ENCODE measurements around the gene DNAAF8.

Gene DNAAF8

GRCh38 chr16:4790871-4791270, 56.5 kb downstream of the DNAAF8 start:
- TF ChIP-seq TAF1 (IDR thresholded peaks at IDR 0.05; ENCODE audit: borderline replicate concordance, insufficient read depth, low read length) (no peak), REST (IDR thresholded peaks at IDR 0.05; ENCODE audit: insufficient read depth in 1 of 2, low read depth in 2 of 2, low read length in 2 of 2) (no peak), POLR2AphosphoS5 (IDR thresholded peaks at IDR 0.05; ENCODE audit: low read depth, low read length) (no peak), SIN3A (IDR thresholded peaks at IDR 0.05; ENCODE audit: borderline replicate concordance, insufficient read depth, low read length) (no peak), FOXP2 (optimal IDR thresholded peaks at IDR 0.05; ENCODE audit: borderline replicate concordance, extremely low read depth, extremely low read length, insufficient read depth) (no peak)

- TF ChIP-seq FOXP2 (optimal IDR thresholded peaks at IDR 0.05; ENCODE audit: borderline replicate concordance, extremely low read depth, extremely low read length, insufficient read depth) (no peak), POLR2AphosphoS5 (IDR thresholded peaks at IDR 0.05; ENCODE audit: low read depth, low read length) (no peak)
These were observed 58.7 kb downstream of the DNAAF8 start for GRCh38 chr16:4792951-4793513.

- TF ChIP-seq TAF1 (IDR thresholded peaks at IDR 0.05; ENCODE audit: borderline replicate concordance, insufficient read depth, low read length) (no peak), FOXP2 (optimal IDR thresholded peaks at IDR 0.05; ENCODE audit: borderline replicate concordance, extremely low read depth, extremely low read length, insufficient read depth) (no peak), REST (IDR thresholded peaks at IDR 0.05; ENCODE audit: insufficient read depth in 1 of 2, low read depth in 2 of 2, low read length in 2 of 2) (no peak), POLR2AphosphoS5 (IDR thresholded peaks at IDR 0.05; ENCODE audit: low read depth, low read length) (no peak), SIN3A (IDR thresholded peaks at IDR 0.05; ENCODE audit: borderline replicate concordance, insufficient read depth, low read length) (no peak)
These were observed 61.0 kb downstream of the DNAAF8 start, which contains the start of gene SMIM22 for GRCh38 chr16:4795181-4795827. SMIM22 (plus strand) TSS chr16:4795369; CDS start chr16:4795735, 366 bp downstream.

- TF ChIP-seq POLR2AphosphoS5 (IDR thresholded peaks at IDR 0.05; ENCODE audit: low read depth, low read length) (no peak), SIN3A (IDR thresholded peaks at IDR 0.05; ENCODE audit: borderline replicate concordance, insufficient read depth, low read length) (no peak), TAF1 (IDR thresholded peaks at IDR 0.05; ENCODE audit: borderline replicate concordance, insufficient read depth, low read length) (no peak), REST (IDR thresholded peaks at IDR 0.05; ENCODE audit: insufficient read depth in 1 of 2, low read depth in 2 of 2, low read length in 2 of 2) (no peak), FOXP2 (optimal IDR thresholded peaks at IDR 0.05; ENCODE audit: borderline replicate concordance, extremely low read depth, extremely low read length, insufficient read depth) (no peak)
These were observed 61.7 kb downstream of the DNAAF8 start for GRCh38 chr16:4795828-4796572.

- TF ChIP-seq SIN3A (IDR thresholded peaks at IDR 0.05; ENCODE audit: borderline replicate concordance, insufficient read depth, low read length), result no peak
- no peak for TF ChIP-seq FOXP2 (optimal IDR thresholded peaks at IDR 0.05; ENCODE audit: borderline replicate concordance, extremely low read depth, extremely low read length, insufficient read depth)
- TF ChIP-seq POLR2AphosphoS5 (IDR thresholded peaks at IDR 0.05; ENCODE audit: low read depth, low read length), result no peak
- TF ChIP-seq REST (IDR thresholded peaks at IDR 0.05; ENCODE audit: insufficient read depth in 1 of 2, low read depth in 2 of 2, low read length in 2 of 2), result no peak
- TF ChIP-seq TAF1 (IDR thresholded peaks at IDR 0.05; ENCODE audit: borderline replicate concordance, insufficient read depth, low read length), result no peak
These were observed 62.9 kb downstream of the DNAAF8 start for GRCh38 chr16:4796982-4797804.
